Measurements from ENCODE around the gene SPINK5. TPM values are rescaled to one million over a fixed set of nuclear protein-coding genes. Genes with fewer than 3 reads are reported as not detected.

Gene SPINK5
- total RNA-seq, 1 experiment from 2014 or later, result 6.0 TPM

GRCh38 chr5:148107608-148108007 lies 43.8 kb downstream of the SPINK5 start:
- Histone ChIP-seq H2AFZ (ENCODE audit: low read length) (no peak overlapping the region), H3K27me3 (ENCODE audit: insufficient read depth, low read length) (no peaks in the 10 kb centered on the region), H4K91ac (ENCODE audit: insufficient read length, low read depth, low read length) (no peak overlapping the region), H4K8ac (replicated peaks; ENCODE audit: insufficient read length, low read depth, low read length) (no peak overlapping the region), H2BK5ac (ENCODE audit: insufficient read length, low read length) (no peak overlapping the region), H2BK12ac (ENCODE audit: insufficient read length, low read depth, low read length) (no peak overlapping the region), H2BK15ac (ENCODE audit: low read depth, low read length) (no peak overlapping the region), H3K9ac (ENCODE audit: extremely low read depth, insufficient read length, low read length) (no peak overlapping the region), H3K9me3 (ENCODE audit: control insufficient read depth, low read depth, low read length) (no peaks in the 10 kb centered on the region), H3K27ac (ENCODE audit: insufficient read length, low read depth, low read length) (no peak overlapping the region), H2AK5ac (ENCODE audit: insufficient read length, low read length) (no peak overlapping the region), H3K14ac (ENCODE audit: insufficient read depth, low read length) (no peak overlapping the region), H3K4ac (ENCODE audit: low read depth, low read length) (no peak overlapping the region), H3K4me1 (ENCODE audit: insufficient read depth, low read length) (no peaks in the 10 kb centered on the region), H3K23ac (ENCODE audit: insufficient read length, low read depth, low read length) (no peak overlapping the region), H3K18ac (ENCODE audit: insufficient read length, low read depth, low read length) (no peak overlapping the region), H2BK120ac (ENCODE audit: low read depth, low read length, poor library complexity, severe bottlenecking) (no peak overlapping the region), H3K4me2 (ENCODE audit: insufficient read depth, insufficient read length, low read length) (no peak overlapping the region), H3K56ac (ENCODE audit: insufficient read length, low read depth, low read length) (no peak overlapping the region), H2BK20ac (ENCODE audit: low read depth, low read length, poor library complexity, severe bottlenecking) (no peak overlapping the region), H4K5ac (ENCODE audit: insufficient read length, low read depth, low read length) (no peak overlapping the region), H4K20me1 (ENCODE audit: control insufficient read depth, insufficient read depth, insufficient read length) (no peaks in the 10 kb centered on the region), H3K79me1 (ENCODE audit: insufficient read depth, low read depth, low read length, poor library complexity, severe bottlenecking) (no peaks in the 10 kb centered on the region), H3T11ph (ENCODE audit: low read length) (no peak overlapping the region), H3K23me2 (ENCODE audit: insufficient read length, low read depth, low read length, poor library complexity, severe bottlenecking) (no peaks in the 10 kb centered on the region), H3K79me2 (ENCODE audit: insufficient read depth, low read length) (no peaks in the 10 kb centered on the region)
- Mint-ChIP-seq H3K27ac (no peak overlapping the region; a peak in 1 of 7 replicates), H3K4me1 (peaks cover 0 to 6% of the 10 kb centered on the region in 2 experiments; a peak in 2 of 4 replicates), H3K36me3 (ENCODE audit: insufficient read depth in 1 of 3, low read depth in 3 of 3) (peaks cover 0 to 30% (median 0%) of the 10 kb centered on the region in 3 experiments; a peak in 2 of 7 replicates), H3K27me3 (ENCODE audit: low read depth) (no peaks in the 10 kb centered on the region), H3K4me3 (no peak overlapping the region), H3K9me3 (no peaks in the 10 kb centered on the region)
- no peak; the same call in 2 of the 3 replicates for TF ChIP-seq CTCF (conservative IDR thresholded peaks at IDR 0.05)
- WGBS (ENCODE audit: extremely low coverage, insufficient read length, low lambda C conversion rate), result no CpG with 5 or more reads among the region's 3 CpGs
- DNase-seq, result no peak

Measured in H9 (cell line).